HFF-Myc (cell line): ENCODE results near the gene RUNX1.
A peak's percentile ranks its signal among the peaks of the same experiment; 100 is the strongest.

Experiments
- DNase-seq: peaks from one replicate; pipeline ENCODE4 v3.0.0-alpha.2; 2011; ENCODE audit warnings: low read depth; ENCODE audit errors: extremely low read depth
- H3K4me3 ChIP-seq: replicated peaks from 2 replicates; pipeline ENCODE4 v1.5.1; 2011; ENCODE audit warnings: low read depth, mild to moderate bottlenecking, control low read depth, low read length
- CTCF ChIP-seq: IDR thresholded peaks from 2 replicates; pipeline ENCODE4 v1.5.1; 2012; ENCODE audit warnings: mild to moderate bottlenecking, low read depth, low read length, control low read depth; ENCODE audit errors: missing control alignments

The RUNX1 gene

GRCh38 chr21:34771512-34772028, 277.5 kb downstream of the RUNX1 start:
- H3K4me3 ChIP-seq = no peak overlapping the region
- TF ChIP-seq CTCF = no peak
- no peak for DNase-seq

GRCh38 chr21:34770576-34770975, 278.5 kb downstream of the RUNX1 start:
- no peak for DNase-seq
- no peak overlapping the region for H3K4me3 ChIP-seq
- no peak for TF ChIP-seq CTCF

- no peak for TF ChIP-seq CTCF
- DNase-seq = no peak
Measured at GRCh38 chr21:34768326-34768725, 280.8 kb downstream of the RUNX1 start.

GRCh38 chr21:34766862-34767261, 282.2 kb downstream of the RUNX1 start:
- DNase-seq = no peak
- H3K4me3 ChIP-seq = no peak overlapping the region
- TF ChIP-seq CTCF = no peak

More at GRCh38 chr21:34768326-34768725, 280.8 kb downstream of the RUNX1 start:
- H3K4me3 ChIP-seq = no peak overlapping the region

GRCh38 chr21:34765619-34766018, 283.5 kb downstream of the RUNX1 start:
- no peak for TF ChIP-seq CTCF
- DNase-seq = no peak

GRCh38 chr21:34764715-34765284, 284.3 kb downstream of the RUNX1 start:
- TF ChIP-seq CTCF = no peak
- no peak for DNase-seq

More at GRCh38 chr21:34765619-34766018, 283.5 kb downstream of the RUNX1 start:
- H3K4me3 ChIP-seq = no peak overlapping the region

GRCh38 chr21:34762786-34763185, 286.3 kb downstream of the RUNX1 start:
- peak; percentile 10 for TF ChIP-seq CTCF
- no peak overlapping the region for H3K4me3 ChIP-seq
- peak; percentile 21 for DNase-seq

More at GRCh38 chr21:34764715-34765284, 284.3 kb downstream of the RUNX1 start:
- H3K4me3 ChIP-seq = no peak overlapping the region
